ENCODE data around the gene GLT8D1. TPM values are rescaled to one million over a fixed set of nuclear protein-coding genes. Genes with fewer than 3 reads are reported as not detected.

GLT8D1 gene
- 148 and 151 TPM in 2 replicates for total RNA-seq (2014; rRNA removed; shearing (Covaris generic))
- 140 and 149 TPM in 2 replicates for polyA plus RNA-seq (2016; fragmentation: Nextera tagmentation; extraction: Ambion mirVana)

DNA sequence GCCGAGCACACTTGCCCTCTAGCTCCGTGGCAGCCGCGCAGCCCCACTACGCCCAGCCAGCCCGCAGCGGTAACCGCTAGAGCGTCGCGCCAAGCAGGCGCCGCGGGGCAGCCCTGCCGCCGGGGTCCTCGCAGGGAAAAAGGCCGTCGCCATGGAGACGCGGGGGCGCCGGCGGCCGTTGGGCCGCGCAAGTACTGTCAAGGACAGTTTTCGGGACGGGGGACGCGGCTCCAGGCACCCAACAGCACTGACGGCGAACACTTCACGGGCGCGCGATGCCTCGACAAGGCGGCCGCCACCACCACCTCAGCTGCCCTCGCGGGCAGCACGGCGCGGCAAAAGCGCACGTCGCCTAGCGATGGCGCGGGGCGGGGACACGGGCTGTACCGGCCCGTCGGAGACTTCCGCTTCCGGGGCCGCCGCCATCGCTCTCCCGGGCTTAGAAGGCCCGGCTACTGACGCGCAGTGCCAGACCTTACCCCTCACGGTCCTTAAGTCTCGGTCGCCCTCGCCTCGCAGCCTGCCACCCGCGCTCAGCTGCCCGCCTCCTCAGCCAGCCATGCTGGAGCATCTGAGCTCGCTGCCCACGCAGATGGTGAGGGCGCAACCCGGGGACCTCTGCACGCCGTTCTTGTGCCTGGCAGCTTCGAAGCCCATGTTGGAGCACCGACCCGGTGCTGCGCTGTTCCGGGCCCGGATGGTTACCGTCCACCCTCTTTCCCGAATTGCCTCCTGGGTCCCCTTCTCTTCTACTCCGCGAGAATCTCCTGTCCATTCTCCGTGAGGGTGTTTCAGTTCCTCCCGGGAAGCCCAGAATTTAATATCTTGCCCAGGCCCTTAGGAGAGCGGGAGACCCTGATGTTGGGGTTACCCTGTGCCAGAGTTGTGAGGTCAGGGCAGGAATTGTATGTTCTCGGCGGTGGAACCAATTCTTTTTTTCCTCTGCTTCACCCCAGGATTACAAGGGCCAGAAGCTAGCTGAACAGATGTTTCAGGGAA, at the start of gene GLT8D1, which contains the start of gene SPCS1:
GLT8D1 (minus strand) TSS at position 104 of the 999 bp plus-strand sequence. CDS start 5,331 bp downstream, outside the sequence.
SPCS1 (plus strand) TSS at position 419 of the 999 bp plus-strand sequence; CDS start at position 560, 141 bp downstream.
- no peaks in the 10 kb centered on the region for H3K9me2 ChIP-seq (ENCODE audit: insufficient read depth)
- no peaks in the 10 kb centered on the region for H3K27me3 ChIP-seq (replicated peaks; ENCODE audit: insufficient read depth)
- H2AFZ ChIP-seq: peak within 1 kb of the TSS; percentile 85
- in situ Hi-C loops (cut with MboI): no loop called here
- WGBS, 2 experiments (ENCODE audit: low coverage in 1 of 2, low lambda C conversion rate in 2 of 2, missing lambda C conversion rate in 2 of 2): 1% methylated on average over 84 to 87 of the region's 94 CpGs
- H3F3A ChIP-seq (ENCODE audit: insufficient read depth): peaks cover 42% of the 10 kb centered on the region
- no peaks in the 10 kb centered on the region for H3K9me3 ChIP-seq (ENCODE audit: low read depth)
- peak within 1 kb of the TSS; percentile 100 for H3K4me2 ChIP-seq (ENCODE audit: unreplicated experiment)
- peaks cover 13% of the 10 kb centered on the region for H3K36me3 ChIP-seq (ENCODE audit: low read depth)
- H3K79me2 ChIP-seq (ENCODE audit: insufficient read depth): peaks cover 76% of the 10 kb centered on the region
- DNase-seq: peak; percentile 96
- H3K27ac ChIP-seq: peak within 1 kb of the TSS; percentile 94
- H4K20me1 ChIP-seq (ENCODE audit: insufficient read depth): no peaks in the 10 kb centered on the region
- H3K9ac ChIP-seq: peak within 1 kb of the TSS; percentile 99
- H3K4me3 ChIP-seq: peak within 1 kb of the TSS; percentile 99
- TF ChIP-seq EZH2 (IDR thresholded peaks at IDR 0.05; ENCODE audit: insufficient read depth, poor library complexity, severe bottlenecking) (no peak), EZH2phosphoT487 (IDR thresholded peaks at IDR 0.05; ENCODE audit: insufficient read depth, low read depth) (no peak)
- H3K4me1 ChIP-seq (ENCODE audit: insufficient read depth): peaks cover 20% of the 10 kb centered on the region

GRCh38 chr3:52754373-52754772, 48.8 kb upstream of the GLT8D1 start:
- H3K9ac ChIP-seq: no peak overlapping the region
- peak; percentile 11 for DNase-seq
- H3K79me2 ChIP-seq (ENCODE audit: insufficient read depth): no peaks in the 10 kb centered on the region
- H3K9me2 ChIP-seq (ENCODE audit: insufficient read depth): no peaks in the 10 kb centered on the region
- H3F3A ChIP-seq (ENCODE audit: insufficient read depth): no peaks in the 10 kb centered on the region
- WGBS, 2 experiments (ENCODE audit: low coverage in 1 of 2, low lambda C conversion rate in 2 of 2, missing lambda C conversion rate in 2 of 2): 75 to 76% methylated on average over 4 of the region's 4 CpGs
- no peak overlapping the region for H3K4me2 ChIP-seq (ENCODE audit: unreplicated experiment)
- H3K4me1 ChIP-seq (ENCODE audit: insufficient read depth): 0 out of 2 replicates have a peak, but pooled peaks cover 2% of the 10 kb centered on the region
- in situ Hi-C loops (cut with MboI): no loop called here
- H3K27me3 ChIP-seq (replicated peaks; ENCODE audit: insufficient read depth): no peaks in the 10 kb centered on the region
- H4K20me1 ChIP-seq (ENCODE audit: insufficient read depth): no peaks in the 10 kb centered on the region
- H3K4me3 ChIP-seq: no peak overlapping the region
- H3K27ac ChIP-seq: no peak overlapping the region
- TF ChIP-seq EZH2 (IDR thresholded peaks at IDR 0.05; ENCODE audit: insufficient read depth, poor library complexity, severe bottlenecking): no peak
- no peak for TF ChIP-seq EZH2phosphoT487 (IDR thresholded peaks at IDR 0.05; ENCODE audit: insufficient read depth, low read depth)
- H2AFZ ChIP-seq: no peak overlapping the region
- H3K9me3 ChIP-seq (ENCODE audit: low read depth): no peaks in the 10 kb centered on the region
- peaks cover 19% of the 10 kb centered on the region; the same call in 1 of the 2 replicates for H3K36me3 ChIP-seq (ENCODE audit: low read depth)

GRCh38 chr3:52752045-52752660, 46.6 kb upstream of the GLT8D1 start:
- in situ Hi-C loops (cut with MboI): no loop called here
- WGBS, 2 experiments (ENCODE audit: low coverage in 1 of 2, low lambda C conversion rate in 2 of 2, missing lambda C conversion rate in 2 of 2): 96 to 97% methylated on average over 3 of the region's 3 CpGs
- Histone ChIP-seq H3K36me3 (ENCODE audit: low read depth) (peaks cover 23% of the 10 kb centered on the region; the same call in 1 of the 2 replicates), H3K27me3 (replicated peaks; ENCODE audit: insufficient read depth) (no peaks in the 10 kb centered on the region), H3K4me1 (ENCODE audit: insufficient read depth) (0 out of 2 replicates have a peak, but pooled peaks cover 2% of the 10 kb centered on the region), H3K4me3 (no peak overlapping the region), H3K79me2 (ENCODE audit: insufficient read depth) (no peaks in the 10 kb centered on the region), H3K9me2 (ENCODE audit: insufficient read depth) (no peaks in the 10 kb centered on the region), H3F3A (ENCODE audit: insufficient read depth) (no peaks in the 10 kb centered on the region), H3K9ac (no peak overlapping the region), H4K20me1 (ENCODE audit: insufficient read depth) (no peaks in the 10 kb centered on the region), H2AFZ (no peak overlapping the region), H3K27ac (no peak overlapping the region), H3K9me3 (ENCODE audit: low read depth) (no peaks in the 10 kb centered on the region), H3K4me2 (ENCODE audit: unreplicated experiment) (no peak overlapping the region)
- TF ChIP-seq EZH2phosphoT487 (IDR thresholded peaks at IDR 0.05; ENCODE audit: insufficient read depth, low read depth) (no peak), EZH2 (IDR thresholded peaks at IDR 0.05; ENCODE audit: insufficient read depth, poor library complexity, severe bottlenecking) (no peak)
- DNase-seq: peak; percentile 53

GRCh38 chr3:52743721-52744120, 38.1 kb upstream of the GLT8D1 start:
- H3K9me3 ChIP-seq (ENCODE audit: low read depth): no peaks in the 10 kb centered on the region
- H3K27me3 ChIP-seq (replicated peaks; ENCODE audit: insufficient read depth): no peaks in the 10 kb centered on the region
- no peaks in the 10 kb centered on the region for H3F3A ChIP-seq (ENCODE audit: insufficient read depth)
- no peak overlapping the region for H3K4me2 ChIP-seq (ENCODE audit: unreplicated experiment)
- H2AFZ ChIP-seq: no peak overlapping the region
- H3K27ac ChIP-seq: no peak overlapping the region
- WGBS, 2 experiments (ENCODE audit: low coverage in 1 of 2, low lambda C conversion rate in 2 of 2, missing lambda C conversion rate in 2 of 2): 94 to 97% methylated on average over 2 of the region's 2 CpGs
- no peaks in the 10 kb centered on the region for H3K4me1 ChIP-seq (ENCODE audit: insufficient read depth)
- H3K36me3 ChIP-seq (ENCODE audit: low read depth): peaks cover 21% of the 10 kb centered on the region
- no peak overlapping the region for H3K9ac ChIP-seq
- H3K9me2 ChIP-seq (ENCODE audit: insufficient read depth): no peaks in the 10 kb centered on the region
- no peaks in the 10 kb centered on the region for H3K79me2 ChIP-seq (ENCODE audit: insufficient read depth)
- DNase-seq: no peak
- H3K4me3 ChIP-seq: no peak overlapping the region
- no peak for TF ChIP-seq EZH2 (IDR thresholded peaks at IDR 0.05; ENCODE audit: insufficient read depth, poor library complexity, severe bottlenecking)
- TF ChIP-seq EZH2phosphoT487 (IDR thresholded peaks at IDR 0.05; ENCODE audit: insufficient read depth, low read depth): no peak
- no peaks in the 10 kb centered on the region for H4K20me1 ChIP-seq (ENCODE audit: insufficient read depth)
- in situ Hi-C loops (cut with MboI): no loop called here
